ENCODE data around the gene STOX2.

- TF ChIP-seq POLR2AphosphoS5 (IDR thresholded peaks at IDR 0.05; ENCODE audit: borderline replicate concordance, low read depth, low read length) = no peak
- no peak for TF ChIP-seq EZH2 (IDR thresholded peaks at IDR 0.05)
- TF ChIP-seq FOXP2 (optimal IDR thresholded peaks at IDR 0.05; ENCODE audit: control extremely low read depth, extremely low read length, insufficient read depth) = no peak
Measured at GRCh38 chr4:183960046-183960420, 54.9 kb downstream of the STOX2 start.

Data from SK-N-MC (cell line).